Psoas muscle (tissue), 8 donors: ENCODE data around the gene DTNA. TPM values are rescaled to one million over a fixed set of nuclear protein-coding genes. Genes with fewer than 3 reads are reported as not detected.

ENCODE experiments used
- ATAC-seq, 4 donors: fragments of 200-7000 bp; cut with Tn5 transposase; one replicate each; pipeline ENCODE4 v1.9.1; 2020; ENCODE audit warnings: moderate library complexity in 3 of 4, mild to moderate bottlenecking in 2 of 4
- DNase-seq, 2 donors: peaks; one replicate each; pipeline ENCODE4 v3.0.0-alpha.2; 2020
- H3K27ac ChIP-seq: fragments of 200-600 bp; one replicate; pipeline ENCODE4 v1.8.0; 2022
- H3K27me3 ChIP-seq, 3 donors: fragments of 200-600 bp in 1 of 3; one replicate each; pipeline versions ENCODE4 v1.6.1 to v1.8.0; 2013 to 2022; ENCODE audit warnings: low read length in 2 of 3, mild to moderate bottlenecking in 2 of 3, moderate library complexity in 1 of 3; ENCODE audit not compliant: insufficient read depth in 3 of 3
- H3K36me3 ChIP-seq, 2 donors: fragments of 200-600 bp in 1 of 2; one replicate each; pipeline versions ENCODE4 v1.6.1 to v1.8.0; 2013 to 2022; ENCODE audit warnings: low read depth in 1 of 2, mild to moderate bottlenecking in 1 of 2, moderate library complexity in 1 of 2; ENCODE audit not compliant: insufficient read depth in 1 of 2
- H3K4me1 ChIP-seq: fragments of 200-600 bp; one replicate; pipeline ENCODE4 v1.8.0; 2022
- H3K4me3 ChIP-seq: fragments of 200-600 bp; one replicate; pipeline ENCODE4 v1.8.0; 2022; ENCODE audit warnings: mild to moderate bottlenecking
- H3K9me3 ChIP-seq: fragments of 200-600 bp; one replicate; pipeline ENCODE4 v1.8.0; 2022
- WGBS, 3 donors: extraction: QIAGEN DNeasy Blood & Tissue Kit; methylation state at CpG; one replicate each; pipeline versions ENCODE4 v1.1.6 to v1.1.7; 2013; 5-methylcytosine and 5-hydroxymethylcytosine counted together
- intact Hi-C, 2 donors: fragments of 100-400 bp; cut with DNase I; formaldehyde crosslinking; loops; one replicate each; pipeline versions ENCODE4 v1.11.0 to v1.14.2; 2022
- polyA plus RNA-seq, 3 donors: library from polyadenylated mRNA; stranded (reverse); fragments of 200-250 nt; gene quantifications; one replicate each; pipeline ENCODE4 v1.2.3, GENCODE V29; 2013
- total RNA-seq, 4 donors: library from RNA; stranded (reverse); fragmentation: NEBNext Ultra II Directional in 2 of 4; extraction: Animal tissue kit (Norgen Biotek cat#: 25700) in 2 of 4; gene quantifications; one replicate each; pipeline versions ENCODE4 v1.2.1 to v1.2.4, GENCODE V29; 2021 to 2023
- TF ChIP-seq, protein P1 (sequence below): fragments of 200-600 bp; IDR thresholded peaks from one replicate; pipeline ENCODE4 v1.8.0; 2022; ENCODE audit warnings: antibody characterized with exemption
- donor health status: healthy with polysubstance abuse.
- donor health status: DM: no; HTN: no; CAD: no; lungs with moderate emphysema.
- donor health status: Bipolar disorder and iron deficiency.
- donor health status: healthy.
- donor health status: DM: yes; HTN: yes; CAD: no.
- donor health status: DM: no; HTN: no; CAD: no.
- donor health status: DM: no; HTN: no; CAD: no.
- donor health status: DM: yes; HTN: yes; CAD: no.

Gene DTNA
- total and polyA plus RNA-seq, 7 donors = 12.6 to 103 (median 82.0) TPM

DNA sequence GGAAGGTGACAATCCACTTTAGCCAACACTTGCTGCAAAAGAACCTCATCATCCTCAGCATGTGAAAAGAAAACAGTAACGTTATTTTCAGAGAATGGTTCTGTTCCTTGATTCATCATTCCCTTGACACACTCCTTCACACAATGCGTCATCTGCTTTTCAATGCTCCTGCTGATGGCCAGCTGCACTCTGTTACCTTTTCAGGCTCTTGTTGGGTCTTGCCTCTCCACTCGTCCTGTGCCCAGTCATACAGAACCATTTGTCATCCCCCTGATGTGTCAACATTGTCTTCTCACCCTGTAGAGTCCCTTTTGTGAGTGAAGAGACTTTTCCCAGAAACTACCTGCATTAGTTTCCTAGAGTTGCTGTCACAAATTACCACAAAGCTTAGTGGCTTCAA is 12.2 kb upstream of the DTNA start:
- H3K4me1 ChIP-seq = peaks cover 31% of the 10 kb centered on the region
- H3K27me3 ChIP-seq = no peaks in the 10 kb centered on the region
- 79 to 85% (median 81%) methylated on average over 3 of the region's 3 CpGs for WGBS, 3 donors
- peaks cover 0 to 3% of the 10 kb centered on the region in 2 donors for H3K36me3 ChIP-seq
- no peak for DNase-seq
- H3K9me3 ChIP-seq = no peaks in the 10 kb centered on the region
- TF ChIP-seq, protein P1, sequence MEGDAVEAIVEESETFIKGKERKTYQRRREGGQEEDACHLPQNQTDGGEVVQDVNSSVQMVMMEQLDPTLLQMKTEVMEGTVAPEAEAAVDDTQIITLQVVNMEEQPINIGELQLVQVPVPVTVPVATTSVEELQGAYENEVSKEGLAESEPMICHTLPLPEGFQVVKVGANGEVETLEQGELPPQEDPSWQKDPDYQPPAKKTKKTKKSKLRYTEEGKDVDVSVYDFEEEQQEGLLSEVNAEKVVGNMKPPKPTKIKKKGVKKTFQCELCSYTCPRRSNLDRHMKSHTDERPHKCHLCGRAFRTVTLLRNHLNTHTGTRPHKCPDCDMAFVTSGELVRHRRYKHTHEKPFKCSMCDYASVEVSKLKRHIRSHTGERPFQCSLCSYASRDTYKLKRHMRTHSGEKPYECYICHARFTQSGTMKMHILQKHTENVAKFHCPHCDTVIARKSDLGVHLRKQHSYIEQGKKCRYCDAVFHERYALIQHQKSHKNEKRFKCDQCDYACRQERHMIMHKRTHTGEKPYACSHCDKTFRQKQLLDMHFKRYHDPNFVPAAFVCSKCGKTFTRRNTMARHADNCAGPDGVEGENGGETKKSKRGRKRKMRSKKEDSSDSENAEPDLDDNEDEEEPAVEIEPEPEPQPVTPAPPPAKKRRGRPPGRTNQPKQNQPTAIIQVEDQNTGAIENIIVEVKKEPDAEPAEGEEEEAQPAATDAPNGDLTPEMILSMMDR = no peak
- H3K27ac ChIP-seq = no peak overlapping the region
- intact Hi-C loops = no loop called here
- H3K4me3 ChIP-seq = no peak overlapping the region
- ATAC-seq = no peak

DNA sequence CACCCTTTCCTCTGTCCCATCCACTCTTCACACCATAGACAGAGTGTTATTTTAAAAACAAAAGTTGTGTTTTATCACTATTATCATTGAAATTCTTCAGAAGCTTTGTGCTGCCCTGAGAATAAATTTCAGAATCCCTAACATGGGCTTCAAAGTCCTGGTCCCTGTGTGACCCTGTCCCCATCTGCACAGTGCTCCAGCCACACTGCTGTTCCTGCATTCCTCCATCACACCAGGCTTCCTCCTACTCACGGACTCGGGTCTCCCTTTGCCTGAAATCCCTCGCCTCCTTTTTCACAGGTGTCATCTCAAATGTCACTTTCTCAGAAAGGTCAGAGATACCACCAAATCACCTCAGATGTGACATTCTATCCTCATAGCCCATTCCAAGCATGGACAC is 8.2 kb upstream of the DTNA start:
- intact Hi-C loops = no loop called here
- WGBS, 3 donors = 20 to 36% (median 29%) methylated on average over 3 of the region's 3 CpGs
- ATAC-seq (peak in 3 of 4 donors; percentile 36 to 56 (median 48)), DNase-seq (no peak)
- peaks cover 20% of the 10 kb centered on the region for H3K4me1 ChIP-seq
- no peaks in the 10 kb centered on the region for H3K9me3 ChIP-seq
- peaks cover 0 to 3% of the 10 kb centered on the region in 2 donors for H3K36me3 ChIP-seq
- no peaks in the 10 kb centered on the region for H3K27me3 ChIP-seq
- H3K4me3 ChIP-seq = peak overlapping the region; percentile 16
- TF ChIP-seq, protein P1 = no peak
- peak overlapping the region; percentile 49 for H3K27ac ChIP-seq

DNA sequence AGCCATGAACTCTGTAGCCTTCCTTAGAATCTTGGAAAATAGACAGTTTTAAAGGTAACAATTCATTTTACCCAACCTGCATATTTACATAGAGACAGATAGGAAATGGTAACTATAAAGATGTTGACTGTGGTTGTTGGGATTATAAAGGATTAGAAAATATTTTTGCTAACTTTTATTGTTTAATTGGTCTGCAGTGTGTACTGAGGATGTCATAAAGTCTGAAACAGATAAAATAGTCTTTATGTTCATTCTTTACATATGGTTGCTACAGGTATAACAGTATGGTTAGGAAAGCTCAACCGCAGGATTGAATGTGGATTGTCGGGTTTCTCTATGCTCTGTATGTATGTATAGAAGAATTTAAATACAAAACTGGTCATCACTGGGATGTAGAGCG is 7.3 kb upstream of the DTNA start:
- H3K4me1 ChIP-seq = peaks cover 27% of the 10 kb centered on the region
- no peak overlapping the region for H3K4me3 ChIP-seq
- no peaks in the 10 kb centered on the region for H3K27me3 ChIP-seq
- TF ChIP-seq, protein P1 = no peak
- no peaks in the 10 kb centered on the region for H3K9me3 ChIP-seq
- H3K36me3 ChIP-seq = peaks cover 0 to 1% of the 10 kb centered on the region in 2 donors
- intact Hi-C loops = no loop called here
- 96 to 98% (median 97%) methylated on average over 3 of the region's 3 CpGs for WGBS, 3 donors
- ATAC-seq = no peak
- peak overlapping the region; percentile 49 for H3K27ac ChIP-seq
- no peak for DNase-seq

DNA sequence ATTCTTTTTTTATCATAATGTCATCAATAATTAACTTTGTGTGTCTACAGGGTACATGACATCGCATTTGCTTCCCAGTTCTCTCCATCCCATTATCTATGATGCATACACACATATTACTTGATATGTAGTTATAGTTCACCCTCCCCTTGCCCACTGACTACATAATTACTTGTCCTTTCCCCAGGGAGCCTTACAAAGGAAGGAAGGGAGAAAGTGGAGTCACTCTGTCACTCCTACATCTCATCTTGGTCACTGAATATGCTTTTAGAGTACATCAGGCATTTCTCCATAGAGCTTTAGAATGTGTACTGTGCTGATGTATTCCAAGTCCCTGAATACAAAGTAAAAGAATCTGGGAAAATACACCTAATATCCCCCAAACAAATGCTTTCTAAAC is 6.0 kb upstream of the DTNA start:
- 97 to 100% (median 98%) methylated on average over 1 of the region's 1 CpG for WGBS, 3 donors
- no peaks in the 10 kb centered on the region for H3K36me3 ChIP-seq
- TF ChIP-seq, protein P1 = no peak

DNA sequence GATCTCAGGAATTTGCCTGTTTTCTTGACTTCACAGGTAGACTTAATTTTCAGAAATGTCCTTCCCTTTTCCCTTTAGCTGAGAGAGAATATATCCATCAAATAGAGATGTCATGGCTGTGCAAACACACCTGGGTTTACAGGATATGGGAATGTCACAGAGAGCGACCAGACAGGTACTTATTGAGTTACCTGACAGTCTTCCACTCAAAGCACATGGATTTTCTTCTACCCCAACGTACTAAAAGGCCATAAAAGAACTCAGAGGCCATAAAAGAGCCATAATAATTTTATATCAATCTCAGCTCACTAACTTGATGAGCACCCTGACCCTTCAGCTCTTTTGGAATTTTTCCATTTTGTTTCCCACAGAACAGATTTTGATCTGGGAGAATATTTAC is 5.3 kb upstream of the DTNA start:
- intact Hi-C loops = loop anchor here in 1 of 2 donors (5.0 kb wide), 1 partner anchor 43 kb away; no protein-coding TSS in a partner anchor
- Histone ChIP-seq H3K4me1 (peaks cover 47% of the 10 kb centered on the region), H3K27me3 (no peaks in the 10 kb centered on the region), H3K36me3 (no peaks in the 10 kb centered on the region), H3K27ac (no peak overlapping the region), H3K4me3 (no peak overlapping the region), H3K9me3 (no peaks in the 10 kb centered on the region)
- WGBS, 3 donors = 90 to 95% (median 92%) methylated on average over 2 of the region's 2 CpGs
- TF ChIP-seq, protein P1 = no peak
- DNase-seq (no peak), ATAC-seq (no peak)

More for the DNA sequence above, 6.0 kb upstream of the DTNA start:
- Histone ChIP-seq H3K9me3 (no peaks in the 10 kb centered on the region), H3K4me3 (no peak overlapping the region), H3K27ac (no peak overlapping the region), H3K4me1 (peaks cover 40% of the 10 kb centered on the region), H3K27me3 (no peaks in the 10 kb centered on the region)
- ATAC-seq (no peak), DNase-seq (no peak)
- intact Hi-C loops = no loop called here
